ENCODE measurements around the gene MT1H. TPM values are rescaled to one million over a fixed set of nuclear protein-coding genes. Genes with fewer than 3 reads are reported as not detected.

The MT1H gene
- total and polyA plus RNA-seq, 2 of the 13 experiments (the other 11 are each of a cell fraction or from before 2014, with no cell fraction given), result 0.60 TPM; not detected in 1

DNA sequence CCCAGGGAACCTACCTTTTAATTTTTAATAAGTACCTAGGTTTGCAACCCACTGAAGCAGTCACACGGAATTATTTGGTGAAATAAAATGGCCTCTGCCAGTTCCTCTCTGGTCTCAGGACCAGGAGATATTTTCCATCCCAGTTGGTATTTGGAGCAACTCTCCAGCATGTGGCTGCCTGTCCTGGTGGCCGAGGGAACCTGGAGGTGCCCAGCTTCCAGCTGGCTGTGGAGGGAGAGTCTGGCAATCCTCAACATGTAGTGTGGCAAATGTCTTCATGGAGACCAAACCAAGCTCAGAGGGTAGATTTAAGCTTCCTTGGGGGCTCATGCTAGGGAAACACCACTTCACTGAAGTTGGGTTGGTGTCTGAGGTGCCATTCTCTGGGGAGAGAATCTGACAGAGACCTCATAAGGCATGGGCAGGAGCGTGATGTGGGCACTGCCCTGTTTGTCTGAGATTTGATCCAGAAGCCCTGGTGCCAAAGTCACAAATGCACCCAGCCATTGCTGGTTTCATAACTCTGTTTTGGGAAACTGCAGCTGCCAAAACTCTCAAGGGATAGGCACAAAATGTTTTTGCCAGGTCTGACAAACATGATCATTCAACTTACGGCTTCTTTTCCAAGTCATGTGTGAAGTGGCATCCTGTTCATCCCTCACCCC is 15.4 kb downstream of the MT1H start (continued):
- TF ChIP-seq, protein P1, sequence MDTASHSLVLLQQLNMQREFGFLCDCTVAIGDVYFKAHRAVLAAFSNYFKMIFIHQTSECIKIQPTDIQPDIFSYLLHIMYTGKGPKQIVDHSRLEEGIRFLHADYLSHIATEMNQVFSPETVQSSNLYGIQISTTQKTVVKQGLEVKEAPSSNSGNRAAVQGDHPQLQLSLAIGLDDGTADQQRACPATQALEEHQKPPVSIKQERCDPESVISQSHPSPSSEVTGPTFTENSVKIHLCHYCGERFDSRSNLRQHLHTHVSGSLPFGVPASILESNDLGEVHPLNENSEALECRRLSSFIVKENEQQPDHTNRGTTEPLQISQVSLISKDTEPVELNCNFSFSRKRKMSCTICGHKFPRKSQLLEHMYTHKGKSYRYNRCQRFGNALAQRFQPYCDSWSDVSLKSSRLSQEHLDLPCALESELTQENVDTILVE (CRISPR knock-in tag; IDR thresholded peaks at IDR 0.05), result no peak
- no peak for TF ChIP-seq ZNF12 (CRISPR knock-in tag; IDR thresholded peaks at IDR 0.05)

DNA sequence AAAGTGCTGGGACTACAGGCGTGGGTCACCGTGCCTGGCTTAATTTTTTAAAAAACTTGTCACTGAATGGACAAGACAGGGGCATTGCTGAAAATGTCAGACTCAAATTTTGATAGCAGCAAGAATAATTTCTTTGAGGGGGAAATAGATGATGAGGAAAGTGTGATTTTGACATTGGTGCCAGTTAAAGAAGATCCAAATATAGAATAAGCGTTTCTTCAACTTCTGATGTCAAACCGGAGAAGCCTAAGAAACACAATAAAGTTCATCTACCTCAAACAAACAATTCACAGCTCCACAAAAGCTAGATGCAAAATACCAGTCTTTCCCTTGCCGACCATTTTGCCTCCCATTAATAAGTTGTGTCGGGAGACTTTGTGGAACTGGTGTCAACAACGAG is 17.1 kb downstream of the MT1H start:
- in situ Hi-C loops (cut with HindIII; ENCODE audit: extremely low pct_ligation_motif_present, low pct_unique_long_range_greater_than_20kb) (no loop called here), intact Hi-C loops (cut with micrococcal nuclease; ENCODE audit: unreplicated experiment) (no loop called here)
- Histone ChIP-seq H3K9me3 (ENCODE audit: low read length) (peaks cover 10% of the 10 kb centered on the region), H3K4me2 (ENCODE audit: low read depth, low read length) (no peak overlapping the region), H3K79me2 (ENCODE audit: insufficient read depth, low read length) (no peaks in the 10 kb centered on the region), H3K4me1 (ENCODE audit: insufficient read depth, low read length) (peaks cover 39% of the 10 kb centered on the region), H3K4me3 (replicated peaks in 1 of 3; ENCODE audit: insufficient read depth in 1 of 3, low read depth in 2 of 3, low read length in 3 of 3) (no peak overlapping the region), H3K36me3 (replicated peaks in 1 of 2; ENCODE audit: control insufficient read depth in 1 of 2, insufficient read depth in 2 of 2, low read length in 2 of 2) (no peaks in the 10 kb centered on the region), H3K27ac (ENCODE audit: extremely low read length, insufficient read depth, low read length) (no peak overlapping the region), H3K27me3 (ENCODE audit: control insufficient read depth in 1 of 2, insufficient read depth in 2 of 2, low read length in 2 of 2) (no peaks in the 10 kb centered on the region; a peak in 1 of 5 replicates), H2AFZ (ENCODE audit: low read length) (no peak overlapping the region), H3K9ac (ENCODE audit: insufficient read depth, low read depth, low read length) (no peak overlapping the region), H4K20me1 (ENCODE audit: insufficient read depth, low read length) (no peaks in the 10 kb centered on the region)
- no peak for DNase-seq (ENCODE audit: low spot score)
- no peak for FAIRE-seq
- ChIA-PET CTCF (ENCODE audit: low intra/inter-chr PET ratio, low total read pairs) (no interaction called here), POLR2A (no interaction called here)
- ATAC-seq, result no peak
- no TSS peak for BruUV-seq (replicated peaks)
- WGBS (ENCODE audit: low lambda C conversion rate), result 75% methylated on average over 7 of the region's 7 CpGs
- TF ChIP-seq SRSF4 (IDR thresholded peaks at IDR 0.05; ENCODE audit: low read depth, low read length, poor library complexity, severe bottlenecking) (no peak), ZNF501 (CRISPR knock-in tag; IDR thresholded peaks at IDR 0.05) (no peak), NFE2 (CRISPR knock-in tag; IDR thresholded peaks at IDR 0.05) (no peak), ELF1 (CRISPR knock-in tag; IDR thresholded peaks at IDR 0.05) (no peak), ERF (CRISPR knock-in tag; IDR thresholded peaks at IDR 0.05) (no peak), CC2D1A (CRISPR knock-in tag; IDR thresholded peaks at IDR 0.05) (no peak), SNAI1 (CRISPR knock-in tag; IDR thresholded peaks at IDR 0.05; ENCODE audit: borderline replicate concordance) (no peak), MYNN (CRISPR knock-in tag; IDR thresholded peaks at IDR 0.05; ENCODE audit: low read depth) (no peak)
- TF ChIP-seq, protein P2, sequence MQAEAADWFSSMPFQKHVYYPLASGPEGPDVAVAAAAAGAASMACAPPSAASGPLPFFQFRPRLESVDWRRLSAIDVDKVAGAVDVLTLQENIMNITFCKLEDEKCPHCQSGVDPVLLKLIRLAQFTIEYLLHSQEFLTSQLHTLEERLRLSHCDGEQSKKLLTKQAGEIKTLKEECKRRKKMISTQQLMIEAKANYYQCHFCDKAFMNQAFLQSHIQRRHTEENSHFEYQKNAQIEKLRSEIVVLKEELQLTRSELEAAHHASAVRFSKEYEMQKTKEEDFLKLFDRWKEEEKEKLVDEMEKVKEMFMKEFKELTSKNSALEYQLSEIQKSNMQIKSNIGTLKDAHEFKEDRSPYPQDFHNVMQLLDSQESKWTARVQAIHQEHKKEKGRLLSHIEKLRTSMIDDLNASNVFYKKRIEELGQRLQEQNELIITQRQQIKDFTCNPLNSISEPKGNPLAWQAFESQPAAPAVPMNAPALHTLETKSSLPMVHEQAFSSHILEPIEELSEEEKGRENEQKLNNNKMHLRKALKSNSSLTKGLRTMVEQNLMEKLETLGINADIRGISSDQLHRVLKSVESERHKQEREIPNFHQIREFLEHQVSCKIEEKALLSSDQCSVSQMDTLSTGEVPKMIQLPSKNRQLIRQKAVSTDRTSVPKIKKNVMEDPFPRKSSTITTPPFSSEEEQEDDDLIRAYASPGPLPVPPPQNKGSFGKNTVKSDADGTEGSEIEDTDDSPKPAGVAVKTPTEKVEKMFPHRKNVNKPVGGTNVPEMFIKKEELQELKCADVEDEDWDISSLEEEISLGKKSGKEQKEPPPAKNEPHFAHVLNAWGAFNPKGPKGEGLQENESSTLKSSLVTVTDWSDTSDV (CRISPR knock-in tag; IDR thresholded peaks at IDR 0.05), result no peak
- TF ChIP-seq, protein P3, sequence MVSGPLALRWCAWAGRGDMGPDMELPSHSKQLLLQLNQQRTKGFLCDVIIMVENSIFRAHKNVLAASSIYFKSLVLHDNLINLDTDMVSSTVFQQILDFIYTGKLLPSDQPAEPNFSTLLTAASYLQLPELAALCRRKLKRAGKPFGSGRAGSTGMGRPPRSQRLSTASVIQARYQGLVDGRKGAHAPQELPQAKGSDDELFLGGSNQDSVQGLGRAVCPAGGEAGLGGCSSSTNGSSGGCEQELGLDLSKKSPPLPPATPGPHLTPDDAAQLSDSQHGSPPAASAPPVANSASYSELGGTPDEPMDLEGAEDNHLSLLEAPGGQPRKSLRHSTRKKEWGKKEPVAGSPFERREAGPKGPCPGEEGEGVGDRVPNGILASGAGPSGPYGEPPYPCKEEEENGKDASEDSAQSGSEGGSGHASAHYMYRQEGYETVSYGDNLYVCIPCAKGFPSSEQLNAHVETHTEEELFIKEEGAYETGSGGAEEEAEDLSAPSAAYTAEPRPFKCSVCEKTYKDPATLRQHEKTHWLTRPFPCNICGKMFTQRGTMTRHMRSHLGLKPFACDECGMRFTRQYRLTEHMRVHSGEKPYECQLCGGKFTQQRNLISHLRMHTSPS (CRISPR knock-in tag; IDR thresholded peaks at IDR 0.05; ENCODE audit: low read depth), result no peak
- TF ChIP-seq, protein P4, sequence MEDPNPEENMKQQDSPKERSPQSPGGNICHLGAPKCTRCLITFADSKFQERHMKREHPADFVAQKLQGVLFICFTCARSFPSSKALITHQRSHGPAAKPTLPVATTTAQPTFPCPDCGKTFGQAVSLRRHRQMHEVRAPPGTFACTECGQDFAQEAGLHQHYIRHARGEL (CRISPR knock-in tag; IDR thresholded peaks at IDR 0.05), result no peak
- TF ChIP-seq, protein P5, sequence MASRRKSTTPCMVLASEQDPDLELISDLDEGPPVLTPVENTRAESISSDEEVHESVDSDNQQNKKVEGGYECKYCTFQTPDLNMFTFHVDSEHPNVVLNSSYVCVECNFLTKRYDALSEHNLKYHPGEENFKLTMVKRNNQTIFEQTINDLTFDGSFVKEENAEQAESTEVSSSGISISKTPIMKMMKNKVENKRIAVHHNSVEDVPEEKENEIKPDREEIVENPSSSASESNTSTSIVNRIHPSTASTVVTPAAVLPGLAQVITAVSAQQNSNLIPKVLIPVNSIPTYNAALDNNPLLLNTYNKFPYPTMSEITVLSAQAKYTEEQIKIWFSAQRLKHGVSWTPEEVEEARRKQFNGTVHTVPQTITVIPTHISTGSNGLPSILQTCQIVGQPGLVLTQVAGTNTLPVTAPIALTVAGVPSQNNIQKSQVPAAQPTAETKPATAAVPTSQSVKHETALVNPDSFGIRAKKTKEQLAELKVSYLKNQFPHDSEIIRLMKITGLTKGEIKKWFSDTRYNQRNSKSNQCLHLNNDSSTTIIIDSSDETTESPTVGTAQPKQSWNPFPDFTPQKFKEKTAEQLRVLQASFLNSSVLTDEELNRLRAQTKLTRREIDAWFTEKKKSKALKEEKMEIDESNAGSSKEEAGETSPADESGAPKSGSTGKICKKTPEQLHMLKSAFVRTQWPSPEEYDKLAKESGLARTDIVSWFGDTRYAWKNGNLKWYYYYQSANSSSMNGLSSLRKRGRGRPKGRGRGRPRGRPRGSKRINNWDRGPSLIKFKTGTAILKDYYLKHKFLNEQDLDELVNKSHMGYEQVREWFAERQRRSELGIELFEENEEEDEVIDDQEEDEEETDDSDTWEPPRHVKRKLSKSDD (CRISPR knock-in tag; IDR thresholded peaks at IDR 0.05; ENCODE audit: low read depth), result no peak

Measured in HepG2 (cell line).